ENCODE measurements around the gene ARID5B.

The ARID5B gene

GRCh38 chr10:61883371-61884025, 18.0 kb upstream of the ARID5B start (continued):
- TF ChIP-seq, protein P1, sequence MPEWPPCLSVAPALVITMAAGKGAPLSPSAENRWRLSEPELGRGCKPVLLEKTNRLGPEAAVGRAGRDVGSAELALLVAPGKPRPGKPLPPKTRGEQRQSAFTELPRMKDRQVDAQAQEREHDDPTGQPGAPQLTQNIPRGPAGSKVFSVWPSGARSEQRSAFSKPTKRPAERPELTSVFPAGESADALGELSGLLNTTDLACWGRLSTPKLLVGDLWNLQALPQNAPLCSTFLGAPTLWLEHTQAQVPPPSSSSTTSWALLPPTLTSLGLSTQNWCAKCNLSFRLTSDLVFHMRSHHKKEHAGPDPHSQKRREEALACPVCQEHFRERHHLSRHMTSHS (tag by site-specific recombination; IDR thresholded peaks at IDR 0.05): no peak
- TF ChIP-seq, protein P2, sequence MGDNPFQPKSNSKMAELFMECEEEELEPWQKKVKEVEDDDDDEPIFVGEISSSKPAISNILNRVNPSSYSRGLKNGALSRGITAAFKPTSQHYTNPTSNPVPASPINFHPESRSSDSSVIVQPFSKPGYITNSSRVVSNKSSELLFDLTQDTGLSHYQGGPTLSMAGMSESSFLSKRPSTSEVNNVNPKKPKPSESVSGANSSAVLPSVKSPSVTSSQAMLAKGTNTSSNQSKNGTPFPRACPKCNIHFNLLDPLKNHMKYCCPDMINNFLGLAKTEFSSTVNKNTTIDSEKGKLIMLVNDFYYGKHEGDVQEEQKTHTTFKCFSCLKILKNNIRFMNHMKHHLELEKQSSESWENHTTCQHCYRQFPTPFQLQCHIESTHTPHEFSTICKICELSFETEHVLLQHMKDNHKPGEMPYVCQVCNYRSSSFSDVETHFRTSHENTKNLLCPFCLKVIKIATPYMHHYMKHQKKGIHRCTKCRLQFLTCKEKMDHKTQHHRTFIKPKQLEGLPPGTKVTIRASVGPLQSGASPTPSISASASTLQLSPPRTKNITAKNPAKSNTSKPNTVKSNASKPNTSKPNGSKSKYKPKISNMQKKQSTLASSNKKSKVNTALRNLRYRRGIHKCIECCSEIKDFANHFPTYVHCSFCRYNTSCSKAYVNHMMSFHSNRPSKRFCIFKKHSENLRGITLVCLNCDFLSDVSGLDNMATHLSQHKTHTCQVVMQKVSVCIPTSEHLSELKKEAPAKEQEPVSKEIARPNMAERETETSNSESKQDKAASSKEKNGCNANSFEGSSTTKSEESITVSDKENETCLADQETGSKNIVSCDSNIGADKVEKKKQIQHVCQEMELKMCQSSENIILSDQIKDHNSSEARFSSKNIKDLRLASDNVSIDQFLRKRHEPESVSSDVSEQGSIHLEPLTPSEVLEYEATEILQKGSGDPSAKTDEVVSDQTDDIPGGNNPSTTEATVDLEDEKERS (tag by site-specific recombination; IDR thresholded peaks at IDR 0.05): no peak
- TF ChIP-seq ZNF37A (tag by site-specific recombination; IDR thresholded peaks at IDR 0.05) (no peak), ZNF658 (tag by site-specific recombination; IDR thresholded peaks at IDR 0.05) (no peak), TCF7L2 (IDR thresholded peaks at IDR 0.05; ENCODE audit: borderline replicate concordance, low read depth, low read length) (no peak)

DNA sequence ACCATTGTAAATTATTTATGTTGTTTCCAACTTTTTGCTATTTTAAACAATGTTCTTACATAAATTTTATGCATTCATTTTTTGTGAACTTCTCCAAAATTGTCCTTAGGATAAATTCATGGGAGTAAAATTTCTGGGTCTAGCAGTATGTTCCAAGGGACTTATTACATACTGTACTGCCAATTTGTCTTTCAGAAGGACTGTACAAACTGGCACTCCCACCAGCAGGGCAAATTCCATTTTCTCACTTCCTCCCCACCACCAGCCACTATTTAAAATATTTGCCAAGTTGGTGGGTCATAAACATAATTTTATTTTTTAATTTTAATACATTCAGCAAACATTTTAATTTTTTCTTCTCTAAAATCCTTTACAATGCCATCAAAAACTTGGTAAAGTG, 13.7 kb upstream of the ARID5B start:
- Histone ChIP-seq H3K36me3 (ENCODE audit: control insufficient read depth in 2 of 2, insufficient read depth in 1 of 2, low read length in 2 of 2) (no peaks in the 10 kb centered on the region), H3K4me1 (ENCODE audit: control insufficient read depth, insufficient read depth, low read length) (no peaks in the 10 kb centered on the region), H3K9me3 (ENCODE audit: control insufficient read depth, insufficient read depth, low read depth, low read length) (no peaks in the 10 kb centered on the region), H3K27ac (ENCODE audit: extremely low read depth, low read depth, low read length) (no peak overlapping the region), H3K4me3 (ENCODE audit: low read depth, low read length) (no peak overlapping the region)
- ChIA-PET POLR2A (no interaction called here), CTCF (no interaction called here)
- TF ChIP-seq ELK4 (IDR thresholded peaks at IDR 0.05; ENCODE audit: borderline replicate concordance, low read depth, low read length) (no peak), ZFHX2 (tag by site-specific recombination; conservative IDR thresholded peaks at IDR 0.05) (no peak), ZNF223 (tag by site-specific recombination; IDR thresholded peaks at IDR 0.05) (no peak), ZIC2 (tag by site-specific recombination; IDR thresholded peaks at IDR 0.05) (no peak), ZEB2 (tag by site-specific recombination; IDR thresholded peaks at IDR 0.05) (no peak)
- TF ChIP-seq, protein P1 (tag by site-specific recombination; IDR thresholded peaks at IDR 0.05): no peak

- no peaks in the 10 kb centered on the region for H3K36me3 ChIP-seq (ENCODE audit: control insufficient read depth in 2 of 2, insufficient read depth in 1 of 2, low read length in 2 of 2)
- H3K4me1 ChIP-seq (ENCODE audit: control insufficient read depth, insufficient read depth, low read length): no peaks in the 10 kb centered on the region
- H3K9me3 ChIP-seq (ENCODE audit: control insufficient read depth, insufficient read depth, low read depth, low read length): no peaks in the 10 kb centered on the region
- POLR2A ChIA-PET: no interaction called here
- TF ChIP-seq SP3 (tag by site-specific recombination; IDR thresholded peaks at IDR 0.05) (no peak), ZFP69B (tag by site-specific recombination; IDR thresholded peaks at IDR 0.05) (no peak), KLF8 (tag by site-specific recombination; IDR thresholded peaks at IDR 0.05) (no peak), ZNF202 (tag by site-specific recombination; IDR thresholded peaks at IDR 0.05; ENCODE audit: borderline replicate concordance) (no peak), SP7 (tag by site-specific recombination; IDR thresholded peaks at IDR 0.05) (no peak), ZNF423 (tag by site-specific recombination; IDR thresholded peaks at IDR 0.05) (no peak), ZNF664 (tag by site-specific recombination; IDR thresholded peaks at IDR 0.05) (no peak), ZNF26 (tag by site-specific recombination; IDR thresholded peaks at IDR 0.05) (no peak), ZNF776 (tag by site-specific recombination; IDR thresholded peaks at IDR 0.05; ENCODE audit: borderline replicate concordance) (no peak), ZEB2 (tag by site-specific recombination; IDR thresholded peaks at IDR 0.05) (no peak)
- CTCF ChIA-PET: interaction anchor here (0.6 kb wide), 1 partner anchor 356 kb away, joined by 3 read pairs; no protein-coding TSS in a partner anchor
- no peak overlapping the region for H3K27ac ChIP-seq (ENCODE audit: extremely low read depth, low read depth, low read length)
- H3K4me3 ChIP-seq (ENCODE audit: low read depth, low read length): no peak overlapping the region
These were observed 12.8 kb upstream of the ARID5B start for GRCh38 chr10:61888744-61889143.

All from HEK293 (cell line).